HCT116 (cell line): Measurements from ENCODE around the gene C12orf57. TPM values are rescaled to one million over a fixed set of nuclear protein-coding genes. Genes with fewer than 3 reads are reported as not detected.

Source experiments
- ATAC-seq: fragments of 200-7000 bp; cut with Tn5 transposase; 2 replicates; pipeline ENCODE4 v1.9.1; 2020; ENCODE audit warnings: mild to moderate bottlenecking, moderate library complexity
- BruUV-seq: library from RNA; stranded (reverse); fragments of 400-500 nt; replicated peaks from 2 replicates; lab custom pipeline; 2021; lab: Mats Ljungman, UMichigan
- CTCF ChIA-PET: fragments of 300-600 bp; sonication (Branson Sonifier 250); formaldehyde crosslinking; loops from one replicate; lab custom pipeline; 2021; ENCODE audit warnings: antibody characterized with exemption; lab: Charles Lee
- POLR2A ChIA-PET: fragments of 300-600, 350-600 bp; sonication (Branson Sonifier 250); formaldehyde crosslinking; loops from one replicate; lab custom pipeline; 2021; ENCODE audit warnings: antibody characterized with exemption; lab: Charles Lee
- RAD21 ChIA-PET, 2 experiments: fragments of 300-600 bp; sonication (Branson Sonifier 250); formaldehyde crosslinking; loops; one replicate each; lab custom pipeline; 2023; ENCODE audit warnings: low total read pairs in 2 of 2; ENCODE audit not compliant: uncharacterized antibody in 2 of 2, unreplicated experiment in 2 of 2, low non-redundant PET in 1 of 2; lab: Charles Lee
- DNase-seq: peaks from one replicate; pipeline ENCODE4 v3.0.0-alpha.2; 2010; ENCODE audit warnings: low read depth, low spot score
- H2AFZ ChIP-seq: fragments of 200-600 bp; shearing (Covaris generic), sonication (generic); 2 replicates; pipeline ENCODE4 v1.6.1; 2017; ENCODE audit warnings: low read depth, mixed run types, mixed read lengths, antibody characterized with exemption, low read length; ENCODE audit not compliant: poor library complexity, severe bottlenecking
- H3K27ac ChIP-seq: 2 replicates; pipeline ENCODE4 v1.5.1; 2012; ENCODE audit warnings: low read depth, low read length
- H3K27me3 ChIP-seq: fragments of 200-600 bp; sonication (generic); 2 replicates; pipeline ENCODE4 v1.6.1; 2016; ENCODE audit warnings: mixed run types, low read length, mixed read lengths; ENCODE audit not compliant: insufficient read depth
- H3K36me3 ChIP-seq, 2 experiments: fragments of 200-500 bp in 1 of 2; fragments of 200-600 bp in 1 of 2; sonication (Bioruptor generic) in 1 of 2; sonication (generic) in 1 of 2; 2 replicates each; pipeline versions ENCODE4 v1.5.1 to v1.6.1; 2014 to 2016; ENCODE audit warnings: low read length in 2 of 2, inconsistent platforms in 1 of 2, mixed read lengths in 1 of 2, mixed run types in 1 of 2; ENCODE audit not compliant: insufficient read depth in 2 of 2, control insufficient read depth in 1 of 2
- H3K4me1 ChIP-seq, 2 experiments: fragments of 200-600 bp in 1 of 2; sonication (generic) in 1 of 2; 2 replicates each; pipeline versions ENCODE4 v1.5.1 to v1.6.1; 2012 to 2017; ENCODE audit warnings: low read length in 2 of 2, inconsistent platforms in 1 of 2, mild to moderate bottlenecking in 1 of 2, mixed read lengths in 1 of 2, mixed run types in 1 of 2, moderate library complexity in 1 of 2; ENCODE audit not compliant: insufficient read depth in 2 of 2, control insufficient read depth in 1 of 2
- H3K4me2 ChIP-seq: fragments of 200-600 bp; sonication (generic); 2 replicates; pipeline ENCODE4 v1.6.1; 2017; ENCODE audit warnings: mixed run types, low read length, mixed read lengths
- H3K4me3 ChIP-seq, 2 experiments: fragments of 200-600 bp in 1 of 2; sonication (generic) in 1 of 2; replicated peaks in 1 of 2; 2 replicates each; pipeline ENCODE4 v1.5.1; 2011 to 2016; ENCODE audit warnings: low read length in 2 of 2, control low read depth in 1 of 2, low read depth in 1 of 2, mild to moderate bottlenecking in 1 of 2, mixed read lengths in 1 of 2, mixed run types in 1 of 2
- H3K79me2 ChIP-seq: fragments of 200-600 bp; sonication (generic); 2 replicates; pipeline ENCODE4 v1.6.1; 2017; ENCODE audit warnings: mild to moderate bottlenecking, mixed run types, low read length, moderate library complexity, mixed read lengths; ENCODE audit not compliant: insufficient read depth
- H3K9ac ChIP-seq: fragments of 200-600 bp; sonication (generic); 2 replicates; pipeline ENCODE4 v1.6.1; 2016; ENCODE audit warnings: low read length, mixed read lengths
- H3K9me2 ChIP-seq: fragments of 200-600 bp; sonication (generic), shearing (Covaris generic); 2 replicates; pipeline ENCODE4 v1.6.1; 2017; ENCODE audit warnings: mixed run types, mild to moderate bottlenecking, moderate library complexity; ENCODE audit not compliant: insufficient read depth
- H3K9me3 ChIP-seq, 2 experiments: fragments of 200-500 bp in 1 of 2; fragments of 200-600 bp in 1 of 2; sonication (Bioruptor generic) in 1 of 2; sonication (generic) in 1 of 2; 2 replicates each; pipeline ENCODE4 v1.6.1; 2014 to 2017; ENCODE audit warnings: low read length in 2 of 2, mixed read lengths in 2 of 2, inconsistent platforms in 1 of 2, low read depth in 1 of 2, mild to moderate bottlenecking in 1 of 2, mixed run types in 1 of 2, moderate library complexity in 1 of 2; ENCODE audit not compliant: control insufficient read depth in 1 of 2, insufficient read depth in 1 of 2
- H4K20me1 ChIP-seq: fragments of 200-600 bp; sonication (generic), shearing (Covaris generic); 2 replicates; pipeline ENCODE4 v1.6.1; 2017; ENCODE audit warnings: mixed run types, mild to moderate bottlenecking, moderate library complexity; ENCODE audit not compliant: insufficient read depth
- EGR1 ChIP-seq: IDR thresholded peaks from 2 replicates; pipeline ENCODE4 v1.6.1; 2012; ENCODE audit warnings: low read depth
- FOSL1 ChIP-seq: IDR thresholded peaks from 2 replicates; pipeline ENCODE4 v1.6.1; 2012; ENCODE audit warnings: low read depth
- RAD21 ChIP-seq: IDR thresholded peaks from 2 replicates; pipeline ENCODE4 v1.6.1; 2012; ENCODE audit warnings: low read depth, mild to moderate bottlenecking
- intact Hi-C: fragments of 100-400 bp; cut with micrococcal nuclease; formaldehyde crosslinking; loops from 2 replicates; pipeline ENCODE4 v1.10.0; 2022
- total RNA-seq: library from RNA; stranded (reverse); gene quantifications from one replicate; pipeline ENCODE4 v1.2.1, GENCODE V29; 2021; ENCODE audit not compliant: unreplicated experiment
- TF ChIP-seq, protein P1 (sequence below), 3 experiments: fragments of 200-600 bp in 1 of 3; sonication (generic) in 1 of 3; IDR thresholded peaks in 2 of 3; conservative IDR thresholded peaks in 1 of 3; 2 replicates each; pipeline ENCODE4 v1.5.1; 2012 to 2017; ENCODE audit warnings: low read depth in 2 of 3, low read length in 2 of 3, antibody characterized with exemption in 1 of 3, borderline replicate concordance in 1 of 3, control low read depth in 1 of 3, mild to moderate bottlenecking in 1 of 3, mixed read lengths in 1 of 3, mixed run types in 1 of 3, moderate library complexity in 1 of 3; ENCODE audit not compliant: insufficient read depth in 1 of 3
- TF ChIP-seq, protein P2 (sequence below): IDR thresholded peaks from 2 replicates; pipeline ENCODE4 v1.6.1; 2012; ENCODE audit warnings: low read depth

Gene C12orf57
- total RNA-seq, 1 experiment from 2014 or later: 202 TPM

DNA sequence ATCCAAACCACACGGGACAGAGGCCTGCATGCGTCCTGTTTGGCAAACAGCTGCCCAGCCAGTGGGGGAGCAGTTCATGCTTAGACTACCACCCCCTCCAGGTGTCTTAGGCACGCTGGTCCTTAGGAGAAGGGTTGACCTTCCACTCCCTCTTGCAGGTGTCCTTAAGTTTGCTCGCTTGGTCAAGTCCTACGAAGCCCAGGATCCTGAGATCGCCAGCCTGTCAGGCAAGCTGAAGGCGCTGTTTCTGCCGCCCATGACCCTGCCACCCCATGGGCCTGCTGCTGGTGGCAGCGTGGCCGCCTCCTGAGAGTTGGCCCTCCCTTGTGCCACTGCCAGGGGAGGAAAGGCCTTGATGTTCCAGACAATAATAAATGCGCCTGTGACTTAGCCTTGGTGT, 1.8 kb downstream of the C12orf57 start:
- RAD21 ChIA-PET: interaction anchor here (0.9 to 2.8 kb wide), 9 partner anchors 17 to 199 kb away, joined by 3 to 22 read pairs (median 4); partner anchors contain the start of gene C1RL (in 2 of the 2)
- DNase-seq (no peak), ATAC-seq (no peak)
- no peak overlapping the region for H2AFZ ChIP-seq
- peaks cover 16% of the 10 kb centered on the region for H3K79me2 ChIP-seq
- no peaks in the 10 kb centered on the region for H4K20me1 ChIP-seq
- POLR2A ChIA-PET: interaction anchor here (0.6 to 7.7 kb wide), 19 partner anchors 8 to 692 kb away, joined by 3 to 269 read pairs (median 10); partner anchors contain the start of genes ATN1, C1RL, CDCA3 and MLF2
- H3K9ac ChIP-seq: peak overlapping the region; percentile 88
- H3K27ac ChIP-seq: peak overlapping the region; percentile 99
- peak overlapping the region; percentile 68 to 71 for H3K4me3 ChIP-seq
- H3K9me2 ChIP-seq: no peaks in the 10 kb centered on the region
- TF ChIP-seq, protein P1, sequence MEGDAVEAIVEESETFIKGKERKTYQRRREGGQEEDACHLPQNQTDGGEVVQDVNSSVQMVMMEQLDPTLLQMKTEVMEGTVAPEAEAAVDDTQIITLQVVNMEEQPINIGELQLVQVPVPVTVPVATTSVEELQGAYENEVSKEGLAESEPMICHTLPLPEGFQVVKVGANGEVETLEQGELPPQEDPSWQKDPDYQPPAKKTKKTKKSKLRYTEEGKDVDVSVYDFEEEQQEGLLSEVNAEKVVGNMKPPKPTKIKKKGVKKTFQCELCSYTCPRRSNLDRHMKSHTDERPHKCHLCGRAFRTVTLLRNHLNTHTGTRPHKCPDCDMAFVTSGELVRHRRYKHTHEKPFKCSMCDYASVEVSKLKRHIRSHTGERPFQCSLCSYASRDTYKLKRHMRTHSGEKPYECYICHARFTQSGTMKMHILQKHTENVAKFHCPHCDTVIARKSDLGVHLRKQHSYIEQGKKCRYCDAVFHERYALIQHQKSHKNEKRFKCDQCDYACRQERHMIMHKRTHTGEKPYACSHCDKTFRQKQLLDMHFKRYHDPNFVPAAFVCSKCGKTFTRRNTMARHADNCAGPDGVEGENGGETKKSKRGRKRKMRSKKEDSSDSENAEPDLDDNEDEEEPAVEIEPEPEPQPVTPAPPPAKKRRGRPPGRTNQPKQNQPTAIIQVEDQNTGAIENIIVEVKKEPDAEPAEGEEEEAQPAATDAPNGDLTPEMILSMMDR (IDR thresholded peaks at IDR 0.05 in 2 of 3, conservative IDR thresholded peaks at IDR 0.05 in 1 of 3; ENCODE audit: borderline replicate concordance in 1 of 3, insufficient read depth in 1 of 3, low read depth in 2 of 3, low read length in 2 of 3): 0 out of 6 replicates have a peak, but pooled peaks of 1 of the 3 experiments have one; percentile 1
- TF ChIP-seq RAD21: no peak
- TF ChIP-seq, protein P2, sequence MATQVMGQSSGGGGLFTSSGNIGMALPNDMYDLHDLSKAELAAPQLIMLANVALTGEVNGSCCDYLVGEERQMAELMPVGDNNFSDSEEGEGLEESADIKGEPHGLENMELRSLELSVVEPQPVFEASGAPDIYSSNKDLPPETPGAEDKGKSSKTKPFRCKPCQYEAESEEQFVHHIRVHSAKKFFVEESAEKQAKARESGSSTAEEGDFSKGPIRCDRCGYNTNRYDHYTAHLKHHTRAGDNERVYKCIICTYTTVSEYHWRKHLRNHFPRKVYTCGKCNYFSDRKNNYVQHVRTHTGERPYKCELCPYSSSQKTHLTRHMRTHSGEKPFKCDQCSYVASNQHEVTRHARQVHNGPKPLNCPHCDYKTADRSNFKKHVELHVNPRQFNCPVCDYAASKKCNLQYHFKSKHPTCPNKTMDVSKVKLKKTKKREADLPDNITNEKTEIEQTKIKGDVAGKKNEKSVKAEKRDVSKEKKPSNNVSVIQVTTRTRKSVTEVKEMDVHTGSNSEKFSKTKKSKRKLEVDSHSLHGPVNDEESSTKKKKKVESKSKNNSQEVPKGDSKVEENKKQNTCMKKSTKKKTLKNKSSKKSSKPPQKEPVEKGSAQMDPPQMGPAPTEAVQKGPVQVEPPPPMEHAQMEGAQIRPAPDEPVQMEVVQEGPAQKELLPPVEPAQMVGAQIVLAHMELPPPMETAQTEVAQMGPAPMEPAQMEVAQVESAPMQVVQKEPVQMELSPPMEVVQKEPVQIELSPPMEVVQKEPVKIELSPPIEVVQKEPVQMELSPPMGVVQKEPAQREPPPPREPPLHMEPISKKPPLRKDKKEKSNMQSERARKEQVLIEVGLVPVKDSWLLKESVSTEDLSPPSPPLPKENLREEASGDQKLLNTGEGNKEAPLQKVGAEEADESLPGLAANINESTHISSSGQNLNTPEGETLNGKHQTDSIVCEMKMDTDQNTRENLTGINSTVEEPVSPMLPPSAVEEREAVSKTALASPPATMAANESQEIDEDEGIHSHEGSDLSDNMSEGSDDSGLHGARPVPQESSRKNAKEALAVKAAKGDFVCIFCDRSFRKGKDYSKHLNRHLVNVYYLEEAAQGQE: no peak
- no peak for TF ChIP-seq FOSL1
- no peak for TF ChIP-seq EGR1
- peaks cover 2 to 6% of the 10 kb centered on the region in 2 experiments; a peak in 2 of 4 replicates for H3K36me3 ChIP-seq
- intact Hi-C loops: loop anchor here (1.0 to 10.0 kb wide), 3 partner anchors 16 to 692 kb away; no protein-coding TSS in a partner anchor
- H3K4me2 ChIP-seq: peak overlapping the region; percentile 92
- no peaks in the 10 kb centered on the region for H3K27me3 ChIP-seq
- no TSS peak for BruUV-seq
- H3K9me3 ChIP-seq: no peaks in the 10 kb centered on the region
- peaks cover 25 to 70% of the 10 kb centered on the region in 2 experiments for H3K4me1 ChIP-seq
- CTCF ChIA-PET: interaction anchor here (0.6 to 6.1 kb wide), 12 partner anchors 8 to 200 kb away, joined by 3 to 101 read pairs (median 7); partner anchors contain the start of genes C1RL, LPCAT3 and SPSB2
